ENCODE measurements around the gene MDFIC. TPM values are rescaled to one million over a fixed set of nuclear protein-coding genes. Genes with fewer than 3 reads are reported as not detected.

Gene MDFIC, protein sequence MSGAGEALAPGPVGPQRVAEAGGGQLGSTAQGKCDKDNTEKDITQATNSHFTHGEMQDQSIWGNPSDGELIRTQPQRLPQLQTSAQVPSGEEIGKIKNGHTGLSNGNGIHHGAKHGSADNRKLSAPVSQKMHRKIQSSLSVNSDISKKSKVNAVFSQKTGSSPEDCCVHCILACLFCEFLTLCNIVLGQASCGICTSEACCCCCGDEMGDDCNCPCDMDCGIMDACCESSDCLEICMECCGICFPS
- polyA plus RNA-seq (2012; rRNA removed): 2.8 and 5.0 TPM in 2 replicates
- polyA plus RNA-seq (2012; cell fraction: cytosol; rRNA removed): 4.2 and 4.8 TPM in 2 replicates
- 0.79 and 1.9 TPM in 2 replicates for polyA plus RNA-seq (2012; cell fraction: nucleus; rRNA removed)

DNA sequence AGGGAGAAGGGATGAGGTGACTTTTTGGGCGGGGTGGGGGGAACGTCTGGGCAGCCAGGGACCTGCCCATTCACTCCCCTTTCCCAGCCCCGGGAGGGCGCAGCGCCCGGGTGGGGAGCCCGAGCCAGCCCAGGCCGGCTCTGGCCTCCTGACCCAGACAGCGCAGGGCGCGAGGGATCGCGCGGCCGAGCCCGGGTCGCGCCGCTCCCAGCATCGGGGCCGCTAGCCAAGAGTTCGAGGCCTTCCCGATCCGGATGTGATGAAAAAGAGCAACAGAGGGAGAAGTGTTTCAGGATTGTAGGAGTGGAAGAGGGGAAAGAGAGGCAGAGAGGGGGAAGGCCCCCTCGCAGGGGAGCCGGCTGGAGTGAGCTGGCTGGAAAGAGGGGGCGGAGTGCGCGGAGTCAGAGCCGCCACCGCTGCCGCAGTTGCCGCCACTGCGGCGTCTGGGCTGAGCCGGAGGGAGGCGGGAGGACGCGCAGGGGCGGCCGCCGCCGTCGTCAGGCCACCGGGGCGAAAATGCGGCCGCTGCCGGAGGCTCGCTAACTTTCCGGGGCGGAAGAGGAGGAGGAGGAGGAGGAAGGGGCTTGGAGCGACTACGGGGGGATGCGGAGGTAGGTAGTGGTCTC is at the start of gene MDFIC:
MDFIC (plus strand) TSS at position 69 of the 626 bp plus-strand sequence. CDS start 940 bp downstream, outside the sequence.
- WGBS (ENCODE audit: low lambda C conversion rate): under 1% methylated on average over 53 of the region's 55 CpGs
- TF ChIP-seq GABPA (IDR thresholded peaks at IDR 0.05; ENCODE audit: low read depth) (no peak), MAX (IDR thresholded peaks at IDR 0.05; ENCODE audit: low read depth) (peak; percentile 44; the same call in 1 of the 2 replicates), MXI1 (IDR thresholded peaks at IDR 0.05; ENCODE audit: low read depth, low read length) (no peak)
- Histone ChIP-seq H2AFZ (ENCODE audit: low read depth) (peak within 1 kb of the TSS; percentile 91), H3K36me3 (replicated peaks in 1 of 2; ENCODE audit: control insufficient read depth in 1 of 2, insufficient read depth in 2 of 2, low read length in 1 of 2) (no peaks in the 10 kb centered on the region), H3F3A (replicated peaks; ENCODE audit: insufficient read depth) (no peaks in the 10 kb centered on the region), H3K9me2 (no peaks in the 10 kb centered on the region), H3K4me2 (peak within 1 kb of the TSS; percentile 83), H3K79me2 (ENCODE audit: insufficient read depth) (no peaks in the 10 kb centered on the region), H3K27me3 (ENCODE audit: insufficient read depth) (peaks cover 24% of the 10 kb centered on the region; the same call in 1 of the 2 replicates), H4K20me1 (ENCODE audit: insufficient read depth) (no peaks in the 10 kb centered on the region), H3K4me3 (ENCODE audit: low read depth in 2 of 2, low read length in 1 of 2) (peak within 1 kb of the TSS; percentile 41 to 65), H3K4me1 (ENCODE audit: control insufficient read depth in 1 of 2, insufficient read depth in 2 of 2, low read depth in 1 of 2, low read length in 1 of 2) (no peaks in the 10 kb centered on the region; a peak in 1 of 4 replicates), H3K9ac (peak within 1 kb of the TSS; percentile 32; the same call in 1 of the 2 replicates), H3K27ac (ENCODE audit: low read depth in 2 of 2, low read length in 1 of 2) (no peak within 1 kb of the TSS; a peak in 1 of 4 replicates), H3K9me3 (no peaks in the 10 kb centered on the region)
- CTCF ChIA-PET: no interaction called here
- DNase-seq: peak; percentile 63
- POLR2A ChIA-PET: no interaction called here

GRCh38 chr7:114874170-114874569 is 47.7 kb upstream of the MDFIC start:
- Histone ChIP-seq H3K27ac (ENCODE audit: low read depth in 2 of 2, low read length in 1 of 2) (no peak overlapping the region), H3K4me2 (no peak overlapping the region), H3F3A (replicated peaks; ENCODE audit: insufficient read depth) (no peaks in the 10 kb centered on the region), H4K20me1 (ENCODE audit: insufficient read depth) (no peaks in the 10 kb centered on the region), H3K27me3 (ENCODE audit: insufficient read depth) (no peaks in the 10 kb centered on the region), H3K36me3 (replicated peaks in 1 of 2; ENCODE audit: control insufficient read depth in 1 of 2, insufficient read depth in 2 of 2, low read length in 1 of 2) (no peaks in the 10 kb centered on the region), H3K4me3 (ENCODE audit: low read depth in 2 of 2, low read length in 1 of 2) (no peak overlapping the region), H3K9me3 (no peaks in the 10 kb centered on the region), H2AFZ (ENCODE audit: low read depth) (no peak overlapping the region), H3K9ac (no peak overlapping the region), H3K4me1 (ENCODE audit: control insufficient read depth in 1 of 2, insufficient read depth in 2 of 2, low read depth in 1 of 2, low read length in 1 of 2) (no peaks in the 10 kb centered on the region), H3K79me2 (ENCODE audit: insufficient read depth) (no peaks in the 10 kb centered on the region), H3K9me2 (no peaks in the 10 kb centered on the region)
- POLR2A ChIA-PET: no interaction called here
- DNase-seq: no peak
- 9% methylated on average over 1 of the region's 1 CpG for WGBS (ENCODE audit: low lambda C conversion rate)
- CTCF ChIA-PET: no interaction called here
- TF ChIP-seq REST (IDR thresholded peaks at IDR 0.05; ENCODE audit: low read depth, low read length): no peak
- TF ChIP-seq CHD2 (IDR thresholded peaks at IDR 0.05; ENCODE audit: low read length, partially characterized antibody): no peak
- TF ChIP-seq, protein P1, sequence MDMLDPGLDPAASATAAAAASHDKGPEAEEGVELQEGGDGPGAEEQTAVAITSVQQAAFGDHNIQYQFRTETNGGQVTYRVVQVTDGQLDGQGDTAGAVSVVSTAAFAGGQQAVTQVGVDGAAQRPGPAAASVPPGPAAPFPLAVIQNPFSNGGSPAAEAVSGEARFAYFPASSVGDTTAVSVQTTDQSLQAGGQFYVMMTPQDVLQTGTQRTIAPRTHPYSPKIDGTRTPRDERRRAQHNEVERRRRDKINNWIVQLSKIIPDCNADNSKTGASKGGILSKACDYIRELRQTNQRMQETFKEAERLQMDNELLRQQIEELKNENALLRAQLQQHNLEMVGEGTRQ (IDR thresholded peaks at IDR 0.05; ENCODE audit: borderline replicate concordance, low read depth, low read length): no peak
